HepG2 (cell line): Measurements from ENCODE around the gene SRCAP. TPM values are rescaled to one million over a fixed set of nuclear protein-coding genes. Genes with fewer than 3 reads are reported as not detected.
A peak's percentile ranks its signal among the peaks of the same experiment; 100 is the strongest.

Experiments
- CSRNP2 ChIP-seq: sonication (generic); formaldehyde crosslinking; conservative IDR thresholded peaks from 2 replicates; pipeline ENCODE4 v1.8.0; 2022; ENCODE audit warnings: low read depth, missing genetic modification reagents
- HIC2 ChIP-seq: sonication (generic); formaldehyde crosslinking; IDR thresholded peaks from 2 replicates; pipeline ENCODE4 v1.9.0; 2022; ENCODE audit warnings: low read depth, missing genetic modification reagents
- JUNB ChIP-seq: sonication (generic); formaldehyde crosslinking; IDR thresholded peaks from 2 replicates; pipeline ENCODE4 v1.8.0; 2022; ENCODE audit warnings: missing genetic modification reagents, mild to moderate bottlenecking, borderline replicate concordance
- ONECUT2 ChIP-seq: sonication (generic); formaldehyde crosslinking; IDR thresholded peaks from 2 replicates; pipeline ENCODE4 v1.4.0; 2020; ENCODE audit warnings: missing genetic modification reagents
- REXO4 ChIP-seq: sonication (generic); formaldehyde crosslinking; IDR thresholded peaks from 2 replicates; pipeline ENCODE4 v1.8.0; 2022; ENCODE audit warnings: missing genetic modification reagents, mild to moderate bottlenecking, borderline replicate concordance
- RFX1 ChIP-seq: fragments of 450-650 bp; IDR thresholded peaks from 2 replicates; pipeline ENCODE4 v1.6.1; 2017
- TFE3 ChIP-seq: IDR thresholded peaks from 2 replicates; pipeline ENCODE4 v1.6.1; 2016
- THYN1 ChIP-seq: sonication (generic); formaldehyde crosslinking; IDR thresholded peaks from 2 replicates; pipeline ENCODE4 v1.8.1; 2023; ENCODE audit warnings: low read depth, mild to moderate bottlenecking, moderate library complexity, missing genetic modification reagents, borderline replicate concordance
- USF2 ChIP-seq, 2 experiments: sonication (generic) in 1 of 2; formaldehyde crosslinking in 1 of 2; IDR thresholded peaks; 2 replicates each; pipeline versions ENCODE4 v1.5.1 to v1.6.1; 2011 to 2020; ENCODE audit warnings: borderline replicate concordance in 1 of 2, low read depth in 1 of 2, low read length in 1 of 2, mild to moderate bottlenecking in 1 of 2, missing genetic modification reagents in 1 of 2, moderate library complexity in 1 of 2
- ZBTB14 ChIP-seq: sonication (generic); formaldehyde crosslinking; IDR thresholded peaks from 2 replicates; pipeline ENCODE4 v1.4.0; 2020; ENCODE audit warnings: missing genetic modification reagents
- ZFP36L1 ChIP-seq: sonication (generic); formaldehyde crosslinking; IDR thresholded peaks from 2 replicates; pipeline ENCODE4 v1.8.0; 2022; ENCODE audit warnings: mild to moderate bottlenecking, missing genetic modification reagents, moderate library complexity
- ZNF281 ChIP-seq: sonication (generic); formaldehyde crosslinking; IDR thresholded peaks from 2 replicates; pipeline ENCODE4 v1.4.0; 2020; ENCODE audit warnings: missing genetic modification reagents, borderline replicate concordance
- ZNF343 ChIP-seq: sonication (generic); formaldehyde crosslinking; IDR thresholded peaks from 2 replicates; pipeline ENCODE4 v1.4.0; 2020; ENCODE audit warnings: mild to moderate bottlenecking, missing genetic modification reagents
- ZNF556 ChIP-seq: sonication (generic); formaldehyde crosslinking; IDR thresholded peaks from 2 replicates; pipeline ENCODE4 v1.4.0; 2020; ENCODE audit warnings: mild to moderate bottlenecking, missing genetic modification reagents, borderline replicate concordance
- ZSCAN12 ChIP-seq: sonication (generic); formaldehyde crosslinking; IDR thresholded peaks from 2 replicates; pipeline ENCODE4 v1.9.0; 2021; ENCODE audit warnings: mild to moderate bottlenecking, missing genetic modification reagents
- ZSCAN9 ChIP-seq: IDR thresholded peaks from 2 replicates; pipeline ENCODE4 v1.6.1; 2016; ENCODE audit warnings: borderline replicate concordance
- polyA plus RNA-seq, 8 experiments: library from polyadenylated mRNA; depleted of rRNA in 3 of 8; stranded (reverse) in 7 of 8; unstranded in 1 of 8; fragments of >200 nt; fragmentation: Illumina TruSeq in 4 of 8; extraction: Trizol in 4 of 8; gene quantifications; 2 replicates each; pipeline versions ENCODE4 v1.2.1 to v1.2.3, GENCODE V29; 2011 to 2016; ENCODE audit warnings: low read depth in 4 of 8, missing spikeins in 1 of 8, mixed read lengths in 1 of 8; ENCODE audit not compliant: insufficient read depth in 1 of 8
- total RNA-seq, 5 experiments: library from RNA; depleted of rRNA; stranded (reverse); fragments of >200 nt; fragmentation: Illumina TruSeq; extraction: Trizol; gene quantifications; 2 replicates each; pipeline ENCODE4 v1.2.3, GENCODE V29; 2016; ENCODE audit warnings: low read depth in 1 of 5

Gene SRCAP
- total and polyA plus RNA-seq, 2 of the 13 experiments (the other 11 are each of a cell fraction or from before 2014, with no cell fraction given): 4.9 to 9.0 TPM

GRCh38 chr16:30697264-30698138 lies 1.5 kb upstream of the SRCAP start (continued):
- TF ChIP-seq RFX1 (no peak), JUNB (CRISPR knock-in tag) (no peak), ZNF556 (CRISPR knock-in tag) (peak; percentile 96; the same call in 1 of the 2 replicates), ZSCAN9 (CRISPR knock-in tag) (no peak), USF2 (IDR thresholded peaks at IDR 0.05; ENCODE audit: low read depth, low read length) (no peak), USF2 (CRISPR knock-in tag; IDR thresholded peaks at IDR 0.05; ENCODE audit: borderline replicate concordance) (no peak), HIC2 (CRISPR knock-in tag) (no peak), THYN1 (CRISPR knock-in tag) (no peak), CSRNP2 (CRISPR knock-in tag) (no peak), ZBTB14 (CRISPR knock-in tag) (no peak), ZNF343 (CRISPR knock-in tag) (no peak), ZSCAN12 (CRISPR knock-in tag) (no peak), ZNF281 (CRISPR knock-in tag) (no peak), ONECUT2 (CRISPR knock-in tag) (no peak), ZFP36L1 (no peak), TFE3 (CRISPR knock-in tag) (no peak), REXO4 (CRISPR knock-in tag) (no peak)
